Measurements from ENCODE around the gene PPP1R8.
"Not testable (repeated sequence)": the region's sequence is repeated elsewhere in the genome, so short reads cannot be mapped to it uniquely, and the experiment has no call there.

The PPP1R8 gene

DNA sequence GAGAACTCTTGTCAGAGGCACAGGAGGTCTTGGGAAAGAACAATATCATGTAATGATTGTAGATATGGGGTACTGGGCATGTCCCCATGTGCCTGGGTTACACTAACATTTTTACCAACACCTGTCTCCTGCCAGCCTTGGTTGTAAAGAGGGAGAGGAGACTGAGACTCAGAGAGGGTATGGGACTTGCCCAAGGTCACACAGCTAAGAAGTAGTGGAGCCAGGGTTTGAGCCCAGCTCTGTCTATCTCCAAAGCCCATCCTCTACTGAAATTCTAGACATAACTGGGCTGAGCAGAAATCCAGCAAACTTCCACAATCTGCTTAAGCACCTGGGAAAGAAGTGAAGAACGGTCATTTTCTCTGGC lies 39.1 kb downstream of the PPP1R8 start:
- DNase-seq (ENCODE audit: low spot score) (no peak), FAIRE-seq (no peak)

DNA sequence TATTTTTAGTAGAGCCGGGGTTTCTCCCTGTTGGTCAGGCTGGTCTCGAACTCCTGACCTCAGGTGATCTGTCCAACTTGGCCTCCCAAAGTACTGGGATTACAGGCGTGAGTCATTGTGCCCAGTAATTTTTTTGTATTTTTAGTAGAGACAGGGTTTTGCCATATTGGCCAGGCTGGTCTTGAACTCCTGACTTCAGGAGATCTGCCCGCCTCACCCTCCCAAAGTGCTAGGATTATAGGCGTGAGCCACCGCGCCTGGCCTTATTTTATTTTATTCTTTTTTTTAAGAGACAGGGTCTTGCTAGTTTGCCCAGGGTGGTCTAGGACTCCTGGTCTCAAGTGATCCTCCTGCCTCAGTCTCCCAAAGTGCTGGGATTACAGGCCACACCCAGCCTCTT lies 40.5 kb downstream of the PPP1R8 start:
- not testable (repeated sequence) for FAIRE-seq; DNase-seq (ENCODE audit: low spot score)

DNA sequence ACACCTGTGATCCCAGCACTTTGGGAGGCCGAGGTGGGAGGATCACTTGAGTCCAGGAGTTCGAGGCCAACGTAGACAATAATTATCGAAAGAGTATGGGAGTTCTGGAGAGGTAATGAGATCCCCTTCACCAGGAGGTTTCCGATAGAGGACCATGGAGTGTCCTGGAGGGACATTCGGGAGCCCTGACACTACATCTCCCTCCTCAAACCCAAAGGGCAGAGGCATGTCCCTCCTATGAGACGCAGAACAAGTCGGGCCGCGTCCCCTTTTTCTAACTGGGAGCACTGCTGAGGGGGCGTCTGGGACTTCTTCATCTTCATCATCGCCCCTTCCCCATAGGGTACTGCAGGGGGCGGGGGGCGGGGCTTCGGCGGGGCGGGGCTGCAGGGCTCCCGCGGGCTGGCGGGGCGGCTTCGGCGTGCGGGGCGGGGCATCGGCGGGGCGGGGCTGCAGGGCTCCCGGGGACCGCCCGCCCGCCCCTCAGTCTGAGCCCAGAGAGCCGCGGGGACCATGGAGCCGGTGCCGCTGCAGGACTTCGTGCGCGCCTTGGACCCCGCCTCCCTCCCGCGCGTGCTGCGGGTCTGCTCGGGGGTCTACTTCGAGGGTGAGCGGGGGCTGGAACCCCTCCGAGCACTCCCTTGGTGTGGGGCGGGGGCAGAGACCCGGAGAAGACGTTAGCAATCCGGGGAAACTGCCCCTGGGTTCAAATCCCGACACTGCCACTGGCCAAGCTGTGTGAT lies 41.6 kb downstream of the PPP1R8 start, which contains the start of gene THEMIS2:
THEMIS2 (plus strand) TSS at position 486 of the 743 bp plus-strand sequence; CDS start at position 514, 28 bp downstream.
- no peak for DNase-seq (ENCODE audit: low spot score)
- no peak for FAIRE-seq

- DNase-seq (ENCODE audit: low spot score) (no peak), FAIRE-seq (no peak)
These were observed 42.4 kb downstream of the PPP1R8 start for GRCh38 chr1:27872802-27873551.

GRCh38 chr1:27873671-27874384 lies 43.2 kb downstream of the PPP1R8 start:
- FAIRE-seq (no peak), DNase-seq (ENCODE audit: low spot score) (no peak)

DNA sequence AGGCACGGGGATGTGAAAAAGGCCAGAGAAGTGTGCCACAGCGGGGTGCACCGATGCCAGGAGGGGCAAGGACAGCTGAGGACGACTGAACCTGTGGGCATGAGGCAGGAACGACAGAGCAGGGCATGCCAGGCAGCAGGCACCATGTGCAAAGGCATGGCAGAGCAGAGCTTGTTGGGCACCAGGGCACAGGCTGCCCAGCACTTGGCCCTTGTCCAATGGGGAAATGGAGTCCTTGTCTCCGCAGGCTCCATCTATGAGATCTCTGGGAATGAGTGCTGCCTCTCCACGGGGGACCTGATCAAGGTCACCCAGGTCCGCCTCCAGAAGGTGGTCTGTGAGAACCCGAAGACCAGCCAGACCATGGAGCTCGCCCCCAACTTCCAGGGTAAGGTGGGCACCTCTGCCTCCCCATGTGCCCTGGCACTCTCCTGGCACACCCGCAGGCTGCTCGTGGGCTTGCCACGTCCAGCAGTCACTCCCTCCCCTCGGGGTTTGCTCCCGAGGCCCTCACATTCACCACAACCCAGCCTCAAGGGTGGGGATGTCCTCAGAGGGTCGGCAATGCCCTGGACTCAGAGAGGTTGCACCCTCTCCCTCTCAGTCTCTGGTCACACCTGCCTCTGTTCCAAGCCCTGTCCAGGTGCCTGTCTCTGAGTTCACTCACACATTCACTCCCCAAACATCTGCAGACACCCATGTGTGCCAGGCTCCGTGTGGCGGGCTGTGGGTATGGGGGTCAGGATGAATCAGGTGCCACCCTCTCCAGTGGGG lies 45.9 kb downstream of the PPP1R8 start:
- no peak for FAIRE-seq

DNA sequence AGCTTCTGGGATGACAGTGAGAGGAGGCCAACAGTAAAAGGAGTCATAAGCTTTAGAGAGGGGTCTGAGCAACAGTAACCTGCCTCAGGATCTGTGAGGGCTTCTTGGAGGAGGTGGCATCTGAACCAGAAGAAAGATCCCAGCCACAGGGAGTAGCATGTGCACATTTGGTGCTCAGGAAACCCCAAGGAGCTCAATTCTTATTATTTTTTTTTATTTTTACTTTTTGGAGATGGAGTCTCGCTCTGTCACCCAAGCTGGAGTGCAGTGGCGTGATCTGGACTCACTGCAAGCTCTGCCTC lies 46.5 kb downstream of the PPP1R8 start:
- DNase-seq (ENCODE audit: low spot score) (no peak), FAIRE-seq (no peak)

More for the DNA sequence above, 45.9 kb downstream of the PPP1R8 start:
- DNase-seq (ENCODE audit: low spot score): no peak

DNA sequence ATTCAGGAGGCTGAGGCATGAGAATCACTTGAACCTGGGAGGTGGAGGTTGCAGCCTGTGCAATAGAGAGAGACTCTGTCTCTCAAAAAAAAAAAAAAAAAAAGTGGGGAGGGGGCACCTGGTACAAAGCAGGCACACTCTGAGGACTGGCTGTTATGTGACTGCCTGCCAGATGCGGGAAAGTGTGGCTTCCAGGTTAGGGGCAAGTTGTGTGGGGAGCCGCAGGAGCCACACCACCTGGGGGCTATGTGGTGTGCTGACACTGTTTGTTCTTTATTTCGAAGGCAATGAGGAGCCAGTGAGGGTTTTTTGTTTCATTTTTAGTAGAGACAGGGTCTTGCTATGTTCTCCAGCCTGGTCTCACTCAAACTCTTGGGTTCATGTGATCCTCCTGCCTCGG lies 47.5 kb downstream of the PPP1R8 start:
- no peak for FAIRE-seq

DNA sequence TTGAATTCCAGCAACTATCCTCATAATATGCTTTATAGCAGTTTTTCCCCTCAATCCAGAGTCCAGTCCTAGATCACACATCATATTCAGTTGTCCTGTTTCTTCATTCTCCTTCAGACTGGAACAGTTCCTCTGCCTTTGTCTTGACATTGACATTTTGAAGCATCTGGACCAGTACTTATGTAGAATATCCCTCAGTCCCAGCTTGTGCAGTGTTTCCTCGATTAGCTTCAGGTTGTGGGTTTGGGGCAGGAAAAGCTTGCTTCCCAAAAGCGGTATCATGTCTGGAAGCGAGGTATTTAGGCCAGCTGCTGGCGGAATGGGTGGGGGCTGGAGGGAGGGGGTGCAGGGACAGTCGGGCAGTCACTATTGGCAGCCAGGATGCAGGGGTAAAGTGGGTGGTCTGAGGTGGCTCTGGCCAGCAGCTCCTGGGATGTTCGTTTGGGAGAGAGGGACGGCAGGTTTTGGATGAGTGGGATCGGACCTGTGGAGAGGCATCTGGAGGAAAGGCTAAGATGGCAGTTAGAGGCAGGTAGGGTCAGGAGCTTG lies 48.3 kb downstream of the PPP1R8 start:
- FAIRE-seq (no peak), DNase-seq (ENCODE audit: low spot score) (no peak)

More for the DNA sequence above, 47.5 kb downstream of the PPP1R8 start:
- no peak for DNase-seq (ENCODE audit: low spot score)

DNA sequence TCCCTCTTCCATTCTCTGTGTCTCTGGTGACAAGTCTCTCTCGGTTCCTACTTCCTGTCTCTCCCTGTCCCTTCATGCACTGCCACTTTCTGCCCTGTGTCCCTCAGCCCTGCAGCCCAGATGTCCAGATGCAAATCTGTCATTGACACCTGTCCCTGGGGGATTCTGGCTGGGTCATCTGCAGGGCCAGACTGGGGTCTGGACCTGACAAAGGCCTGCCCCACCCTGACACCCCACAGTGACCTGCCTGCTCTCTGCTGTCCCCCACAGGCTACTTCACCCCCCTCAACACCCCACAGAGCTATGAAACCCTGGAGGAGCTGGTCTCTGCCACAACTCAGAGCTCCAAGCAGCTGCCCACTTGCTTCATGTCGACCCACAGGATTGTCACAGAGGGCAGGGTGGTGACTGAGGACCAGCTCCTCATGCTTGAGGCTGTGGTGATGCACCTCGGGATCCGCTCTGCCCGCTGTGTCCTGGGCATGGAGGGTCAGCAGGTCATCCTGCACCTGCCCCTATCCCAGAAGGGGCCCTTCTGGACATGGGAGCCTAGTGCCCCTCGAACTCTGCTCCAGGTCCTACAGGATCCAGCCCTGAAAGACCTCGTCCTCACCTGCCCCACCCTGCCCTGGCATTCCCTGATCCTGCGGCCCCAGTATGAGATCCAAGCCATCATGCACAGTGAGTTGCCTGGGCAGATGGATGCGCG lies 48.9 kb downstream of the PPP1R8 start:
- DNase-seq (ENCODE audit: low spot score) (no peak), FAIRE-seq (no peak)

GRCh38 chr1:27882543-27882903 lies 51.9 kb downstream of the PPP1R8 start:
- DNase-seq (ENCODE audit: low spot score) (no peak), FAIRE-seq (no peak)

- DNase-seq (ENCODE audit: low spot score): no peak
- FAIRE-seq: no peak
These were observed 53.0 kb downstream of the PPP1R8 start for GRCh38 chr1:27883536-27883935.

GRCh38 chr1:27884006-27884954 lies 53.7 kb downstream of the PPP1R8 start:
- FAIRE-seq (no peak), DNase-seq (ENCODE audit: low spot score) (peak; percentile 14)

DNA sequence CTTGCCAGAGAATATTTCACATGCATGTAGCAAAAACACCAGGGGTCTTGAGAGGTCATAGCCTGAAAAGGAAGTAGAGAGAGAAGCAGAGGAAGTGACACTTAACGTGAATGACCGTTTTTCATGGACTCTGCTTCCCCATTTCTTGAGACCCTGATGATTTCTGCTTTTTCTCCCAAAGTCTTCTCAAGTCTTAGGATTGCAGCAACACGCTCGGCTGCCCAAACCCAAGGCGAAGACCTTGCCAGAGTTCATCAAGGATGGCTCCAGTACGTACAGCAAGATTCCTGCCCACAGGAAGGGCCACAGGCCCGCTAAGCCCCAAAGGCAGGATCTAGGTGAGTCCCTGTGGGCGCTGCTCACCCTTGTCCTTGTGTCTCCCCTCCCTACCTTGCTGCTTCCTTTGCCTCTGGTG lies 54.5 kb downstream of the PPP1R8 start:
- FAIRE-seq (no peak), DNase-seq (ENCODE audit: low spot score) (no peak)

GRCh38 chr1:27885621-27886352 lies 55.2 kb downstream of the PPP1R8 start:
- FAIRE-seq: no peak
- DNase-seq (ENCODE audit: low spot score): no peak

- DNase-seq (ENCODE audit: low spot score) (no peak), FAIRE-seq (no peak)
These were observed 55.7 kb downstream of the PPP1R8 start for GRCh38 chr1:27886353-27886679.

GRCh38 chr1:27886744-27887143 lies 56.2 kb downstream of the PPP1R8 start:
- no peak for FAIRE-seq

GRCh38 chr1:27887215-27888021 lies 56.8 kb downstream of the PPP1R8 start:
- no peak for DNase-seq (ENCODE audit: low spot score)
- FAIRE-seq: no peak

More at GRCh38 chr1:27886744-27887143, 56.2 kb downstream of the PPP1R8 start:
- DNase-seq (ENCODE audit: low spot score): no peak
